Activated CD4-positive, alpha-beta T cell treated with anti-CD3 and anti-CD28 coated beads for 48 hours (primary cell): Measurements from ENCODE around the gene VPS54.
"Not testable (repeated sequence)": the region's sequence is repeated elsewhere in the genome, so short reads cannot be mapped to it uniquely, and the experiment has no call there.

Experiments
- DNase-seq: peaks from one replicate; pipeline ENCODE4 v3.0.0-alpha.2; 2020

VPS54 gene

DNA sequence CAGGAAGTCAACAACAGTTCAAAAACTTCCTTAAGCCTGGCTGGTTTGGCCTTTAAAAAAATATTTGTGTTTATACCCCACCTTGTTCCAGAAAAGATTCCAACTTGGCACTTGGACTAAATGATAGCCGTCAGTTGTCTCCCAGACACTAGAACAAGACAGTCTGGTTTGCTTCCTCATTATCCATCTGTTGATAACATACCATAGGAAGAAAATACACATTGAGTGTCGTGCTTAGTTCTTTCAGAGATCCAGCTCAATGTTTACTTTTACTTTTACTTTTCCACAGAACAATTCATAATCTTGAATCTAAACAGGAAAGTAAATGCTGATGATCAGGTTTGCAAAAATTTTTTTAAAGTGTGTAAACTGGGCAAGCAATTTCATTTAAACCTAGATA is 2.4 kb upstream of the VPS54 start:
- no peak for DNase-seq

DNA sequence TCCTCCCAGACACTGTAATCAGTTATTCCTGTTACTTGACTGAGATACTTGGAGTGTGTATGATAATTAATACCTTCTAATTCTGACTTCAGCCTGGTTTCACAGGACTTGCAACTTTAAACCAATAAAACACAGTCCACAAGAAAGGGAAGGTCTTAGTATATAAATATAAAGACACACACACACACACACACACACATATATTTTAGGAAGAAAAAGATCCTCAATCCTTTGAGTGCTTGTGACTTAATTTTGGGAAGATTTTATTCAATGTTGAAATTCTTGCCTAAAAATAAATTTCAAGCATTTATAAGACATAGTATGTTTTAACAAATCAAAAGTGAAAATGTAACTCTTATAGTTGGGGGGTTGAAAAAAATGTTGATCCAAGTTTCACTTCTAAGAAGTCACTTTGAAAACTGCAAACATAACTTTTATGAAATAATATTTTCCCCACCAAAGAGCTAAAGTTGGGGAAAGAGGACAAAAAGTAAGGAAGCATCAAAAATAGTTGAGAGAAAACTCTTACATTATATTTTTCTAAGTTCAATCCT is 824 bp upstream of the VPS54 start:
- DNase-seq = no peak

DNA sequence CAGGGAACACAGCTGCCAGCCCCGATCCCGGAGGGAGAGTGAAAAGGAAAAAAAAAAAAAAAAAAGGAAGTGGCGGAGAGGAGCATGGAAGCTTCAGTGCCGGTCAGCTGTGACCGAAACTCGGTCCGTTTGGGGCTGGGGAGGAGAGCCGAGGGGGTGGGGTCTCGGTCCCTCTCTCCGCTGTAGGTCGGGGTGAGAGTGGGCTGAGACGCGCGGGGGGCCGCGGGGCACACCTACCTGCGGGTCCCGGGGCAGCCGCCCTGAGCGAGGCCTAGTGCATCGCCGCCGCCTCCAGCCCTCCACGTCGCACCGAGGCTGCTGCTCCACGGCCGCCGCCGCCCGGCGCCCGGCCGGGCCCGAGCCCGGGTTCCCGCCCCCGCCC is 536 bp downstream of the VPS54 start:
- no peak for DNase-seq

DNA sequence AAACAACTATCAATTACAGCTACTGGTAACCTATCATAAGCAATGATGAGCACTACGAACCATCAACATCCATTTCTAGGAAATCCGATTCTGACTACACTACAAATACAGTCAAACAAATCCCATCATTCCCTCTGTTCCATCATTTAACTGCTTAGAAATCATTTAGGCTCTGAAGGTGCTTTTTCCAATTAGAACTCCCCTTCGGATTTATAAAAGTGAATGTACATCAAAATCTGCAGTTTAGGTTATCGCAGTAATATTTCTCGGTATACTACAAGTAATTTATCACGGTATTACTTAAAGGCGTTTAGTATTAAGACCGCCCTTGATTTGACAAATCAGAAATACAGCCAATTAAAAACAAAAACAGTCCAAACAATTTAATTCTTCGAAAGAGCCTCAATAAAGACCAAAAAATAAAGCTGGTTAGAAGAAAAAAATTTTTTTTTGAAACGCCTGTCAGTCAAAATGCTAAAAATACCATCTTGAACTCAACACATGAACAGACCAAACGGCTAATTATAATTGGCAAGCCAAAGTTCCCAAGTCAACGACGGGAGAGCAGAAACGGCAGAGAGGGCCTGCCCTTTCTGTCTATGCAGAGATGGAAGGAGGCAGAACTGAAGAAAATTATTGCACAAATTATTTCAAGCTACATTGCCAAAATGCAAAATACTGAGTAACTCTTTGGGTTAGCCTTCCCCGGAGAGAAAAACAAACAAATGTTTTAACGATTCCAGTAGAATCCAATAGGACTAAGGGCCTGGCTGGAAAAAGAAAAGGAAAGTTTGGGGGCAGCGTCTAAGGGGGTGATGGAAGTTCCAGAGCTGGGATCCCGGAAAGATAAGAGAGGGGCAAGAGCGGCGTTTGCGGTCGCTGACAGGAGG is 1.2 kb downstream of the VPS54 start:
- DNase-seq = no peak

DNA sequence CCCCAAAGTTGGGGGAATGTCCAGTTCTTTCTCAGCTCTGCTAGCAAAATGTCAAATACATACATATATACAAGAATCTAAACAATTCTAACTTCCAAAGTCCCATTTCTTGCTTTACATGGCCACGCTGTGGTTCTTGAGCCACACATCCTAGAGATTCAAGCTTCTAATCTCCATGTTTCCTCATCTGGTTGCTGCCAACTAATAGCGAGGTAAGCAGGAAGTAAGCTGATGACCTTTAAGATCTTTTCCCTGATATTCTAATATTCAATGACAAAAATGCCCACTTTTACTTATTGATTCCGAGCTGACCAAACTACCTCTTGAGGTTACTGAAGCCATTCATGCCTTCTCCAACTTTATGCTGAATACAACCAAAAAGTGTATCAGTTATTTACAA is 3.3 kb downstream of the VPS54 start:
- DNase-seq = no peak

DNA sequence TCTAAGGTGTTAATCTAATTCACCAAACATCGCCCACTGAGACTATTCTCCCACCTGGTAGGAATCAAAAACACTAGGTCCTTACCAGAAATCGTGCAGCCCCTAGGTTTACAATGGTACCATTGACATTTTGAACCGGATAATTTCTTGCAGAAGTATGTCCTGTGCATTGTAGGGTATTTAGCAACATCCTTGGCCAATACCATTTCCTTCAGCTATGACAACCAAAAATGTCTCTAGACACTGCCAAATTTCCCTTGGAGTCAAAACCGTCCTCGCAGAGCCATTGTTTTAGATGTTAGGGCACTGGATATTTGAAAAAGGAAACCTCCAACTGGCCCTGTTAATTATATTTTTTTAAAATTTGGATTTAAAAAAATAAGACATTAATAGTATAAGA is 3.8 kb downstream of the VPS54 start:
- no peak for DNase-seq

DNA sequence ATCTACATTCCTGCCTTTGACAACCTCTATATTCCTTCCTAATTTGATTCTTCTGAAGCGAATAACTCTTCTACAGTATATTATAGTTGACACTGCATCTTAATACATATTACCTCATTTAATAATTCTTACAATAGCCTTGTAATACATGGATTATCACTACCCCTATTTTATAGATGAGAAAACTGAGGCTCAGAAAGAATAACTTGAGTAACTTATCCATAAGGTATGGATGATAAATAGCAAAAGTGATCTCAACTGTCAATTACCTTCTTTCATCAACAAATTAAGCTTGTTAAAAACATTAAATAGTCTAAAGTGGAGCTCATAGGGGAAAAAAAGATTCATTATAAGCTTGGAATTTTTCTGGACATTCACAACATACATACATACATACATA is 4.6 kb downstream of the VPS54 start:
- DNase-seq = no peak

DNA sequence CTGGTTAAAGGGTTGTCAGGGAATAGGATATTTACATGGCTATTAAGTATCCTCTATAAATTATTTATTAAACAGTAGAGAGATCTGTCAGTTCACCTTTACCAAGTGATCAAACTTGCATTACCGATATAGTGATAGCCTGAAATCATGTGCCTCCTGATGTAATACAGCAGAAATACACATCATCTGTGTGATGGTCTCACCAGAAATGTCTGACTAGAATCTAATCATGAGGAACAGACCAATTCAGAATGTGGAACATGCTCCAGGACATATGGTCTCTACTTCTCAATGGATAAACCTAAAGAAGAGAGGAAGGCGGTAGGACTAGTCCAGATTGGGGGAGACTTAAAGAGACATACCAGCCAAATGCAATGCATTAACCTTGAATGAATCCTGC is 6.2 kb downstream of the VPS54 start:
- DNase-seq = no peak

DNA sequence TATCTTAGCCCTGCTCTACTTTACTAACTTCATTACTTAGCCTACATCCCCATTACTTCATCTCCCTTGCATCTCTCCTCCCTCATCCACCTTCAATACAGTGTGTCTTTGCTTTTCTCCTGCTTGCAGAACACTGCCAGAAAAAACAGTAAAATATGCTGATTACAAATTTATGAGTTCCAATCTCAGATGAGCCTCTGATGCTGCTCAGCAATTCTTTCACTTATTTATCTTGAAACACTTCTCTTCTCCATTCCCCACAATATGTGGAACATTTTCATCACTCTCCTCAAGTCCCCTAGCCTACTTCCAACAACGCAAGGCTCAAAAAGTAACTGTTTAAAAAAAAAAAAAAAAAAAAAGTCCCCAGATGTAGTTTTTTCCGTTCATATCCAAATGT is 7.1 kb downstream of the VPS54 start:
- DNase-seq = no peak

DNA sequence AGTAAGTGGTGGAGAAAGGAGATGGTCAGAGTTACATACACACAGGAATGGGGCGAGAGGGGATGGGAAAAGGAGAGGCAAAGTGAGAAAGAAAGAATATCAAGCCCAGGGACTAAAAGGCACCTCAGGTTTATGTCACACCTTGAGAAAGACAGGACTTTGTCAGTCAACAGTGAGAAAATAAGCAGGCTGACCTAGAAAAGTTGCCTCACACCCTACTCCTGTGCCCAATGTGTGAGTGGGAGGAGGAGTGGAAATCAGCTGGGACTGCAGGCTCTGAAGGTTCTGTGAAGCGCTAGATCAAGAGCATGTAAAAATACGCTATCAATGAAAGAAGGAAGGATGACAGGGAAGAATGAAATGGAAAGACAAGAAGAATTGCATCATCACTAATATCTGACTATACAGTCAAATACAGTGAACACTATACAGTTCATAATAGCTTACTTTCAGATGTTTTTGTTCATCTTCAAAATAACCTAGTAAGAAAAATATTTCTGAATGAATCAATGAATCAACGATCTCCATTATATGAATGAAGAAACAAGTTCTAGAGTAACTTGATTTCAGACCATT is 10.7 kb downstream of the VPS54 start:
- DNase-seq = no peak

DNA sequence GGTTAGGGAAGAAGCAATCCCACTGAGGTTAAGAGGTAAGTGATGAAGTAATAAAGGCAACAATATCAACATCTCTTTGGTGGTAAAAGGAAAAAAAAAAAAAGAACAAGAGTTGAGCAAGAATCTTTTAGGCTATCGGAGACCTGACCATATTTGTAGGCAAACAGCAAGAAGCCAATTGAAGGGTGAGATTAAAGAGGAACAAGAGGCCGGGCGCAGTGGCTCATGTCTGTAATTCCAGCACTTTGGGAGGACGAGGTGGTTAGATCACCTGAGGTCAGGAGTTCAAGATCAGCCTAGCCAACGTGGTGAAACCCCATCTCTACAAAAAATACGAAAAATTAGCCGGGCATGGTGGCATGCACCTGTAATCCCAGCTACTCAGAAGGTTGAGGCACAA is 11.3 kb downstream of the VPS54 start:
- DNase-seq = no peak

DNA sequence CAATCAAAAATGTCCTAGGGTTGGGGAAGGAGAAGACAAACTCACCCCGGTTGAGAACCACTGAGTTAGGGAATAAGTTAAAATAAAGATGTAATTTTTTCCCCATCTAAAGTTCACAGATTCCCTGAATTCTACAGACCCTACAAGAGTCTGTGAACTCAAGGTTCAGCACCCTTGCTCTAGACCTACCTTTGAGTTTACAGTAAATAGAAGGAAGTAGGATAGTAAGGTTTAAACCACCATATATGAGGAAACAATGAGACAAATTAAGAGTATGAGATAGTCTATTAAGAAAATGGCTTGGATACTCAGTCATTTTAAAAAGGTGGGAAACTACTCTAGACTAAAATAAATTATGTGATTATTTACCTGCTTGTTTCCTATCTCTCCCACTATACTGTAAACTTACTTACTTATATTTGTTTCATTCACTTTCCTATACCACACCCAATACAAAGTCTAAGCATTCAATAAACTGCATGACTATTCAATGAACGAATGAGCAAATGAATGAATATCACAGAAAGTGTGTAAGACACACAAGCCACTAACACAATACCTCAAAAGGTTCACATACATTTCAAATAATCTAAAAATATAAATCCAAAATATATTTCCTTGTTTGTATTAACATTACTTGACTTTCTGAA is 13.4 kb downstream of the VPS54 start:
- no peak for DNase-seq

DNA sequence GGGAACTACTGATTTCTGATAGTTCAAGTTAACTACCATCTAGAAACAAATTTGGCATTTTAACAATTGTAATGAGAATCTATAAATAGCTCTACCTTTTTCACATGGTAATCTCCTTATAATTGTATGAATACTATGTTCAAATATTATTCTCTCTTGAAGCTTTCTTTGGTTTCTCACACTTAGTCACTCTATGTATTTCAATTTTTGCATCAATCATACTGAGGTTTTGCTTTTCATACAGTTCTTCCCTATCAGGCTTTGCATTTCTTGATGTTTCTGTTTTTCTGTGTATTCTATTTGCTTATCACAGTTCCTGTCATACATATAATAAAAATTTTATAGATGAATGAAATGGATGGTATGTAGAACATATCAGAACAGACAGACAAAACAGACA is 16.0 kb downstream of the VPS54 start:
- no peak for DNase-seq

DNA sequence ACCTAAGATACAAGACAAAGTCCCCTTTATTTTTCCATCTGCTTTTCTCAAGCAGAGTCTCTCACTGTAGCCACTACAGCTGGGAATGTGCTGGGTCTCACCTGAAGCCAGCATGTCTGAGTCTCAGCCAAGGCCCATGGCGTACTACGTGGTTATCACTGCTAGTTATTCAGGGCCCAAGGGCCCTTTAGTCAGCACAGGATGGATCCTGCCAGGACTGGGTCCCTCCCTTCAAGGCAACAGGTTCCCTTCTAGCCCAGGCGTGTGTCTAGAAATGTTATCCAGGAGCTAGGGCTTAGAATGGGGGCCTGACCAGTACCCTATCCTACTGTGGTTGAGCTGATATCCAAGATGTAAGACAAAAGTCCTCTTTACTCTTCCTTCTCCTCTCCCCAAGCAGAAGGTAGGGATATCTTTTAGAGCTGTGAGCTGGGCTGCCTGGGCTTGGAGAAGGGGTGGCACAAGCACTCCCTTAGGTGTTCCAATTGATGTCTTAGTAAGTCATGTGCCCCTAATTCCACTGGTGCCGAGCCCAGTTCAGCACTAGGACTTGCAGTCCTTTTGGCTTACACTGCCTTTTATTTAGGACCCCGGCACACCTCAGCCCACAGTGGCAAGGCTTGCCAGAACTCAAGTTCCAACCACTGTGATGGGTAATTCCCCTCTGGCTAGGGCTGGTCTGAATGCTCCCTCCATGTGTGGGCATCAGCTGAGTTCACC is 17.7 kb downstream of the VPS54 start:
- DNase-seq = no peak

DNA sequence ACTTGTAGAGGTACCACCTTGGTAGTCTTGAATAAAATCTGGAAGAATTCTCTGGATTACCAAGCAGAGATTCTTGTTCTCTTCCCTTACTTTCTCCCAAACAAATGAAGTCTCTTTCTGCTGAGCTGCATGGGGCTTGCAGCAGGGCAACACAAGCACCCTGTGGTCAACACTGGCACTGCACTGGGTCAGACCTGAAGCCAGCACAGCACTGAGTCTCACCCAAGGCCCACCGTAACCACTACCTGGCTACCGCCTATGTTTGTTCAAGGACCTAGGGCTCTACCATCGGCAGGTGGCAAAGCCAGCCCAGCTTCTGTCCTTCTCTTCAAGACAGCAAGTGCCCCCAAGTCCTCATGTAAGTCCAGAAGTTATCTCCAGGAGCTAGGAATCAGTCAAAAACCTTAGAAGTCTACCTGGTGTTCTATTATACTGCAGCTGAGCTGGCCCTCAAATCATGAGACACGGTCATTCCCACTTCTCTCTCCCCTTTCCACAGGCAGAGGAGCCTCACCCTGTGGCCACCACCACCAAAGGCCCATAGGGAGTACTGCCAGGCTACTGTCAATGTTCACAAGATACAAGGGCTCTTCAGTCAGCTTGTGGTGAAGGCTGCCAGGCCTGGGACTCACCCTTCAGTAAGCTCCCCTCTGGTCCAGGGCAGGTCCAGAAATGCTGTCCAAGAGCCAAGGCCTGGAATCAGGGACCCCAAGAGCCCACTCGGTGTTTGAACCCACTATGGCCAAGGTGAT is 18.4 kb downstream of the VPS54 start:
- DNase-seq = no peak

DNA sequence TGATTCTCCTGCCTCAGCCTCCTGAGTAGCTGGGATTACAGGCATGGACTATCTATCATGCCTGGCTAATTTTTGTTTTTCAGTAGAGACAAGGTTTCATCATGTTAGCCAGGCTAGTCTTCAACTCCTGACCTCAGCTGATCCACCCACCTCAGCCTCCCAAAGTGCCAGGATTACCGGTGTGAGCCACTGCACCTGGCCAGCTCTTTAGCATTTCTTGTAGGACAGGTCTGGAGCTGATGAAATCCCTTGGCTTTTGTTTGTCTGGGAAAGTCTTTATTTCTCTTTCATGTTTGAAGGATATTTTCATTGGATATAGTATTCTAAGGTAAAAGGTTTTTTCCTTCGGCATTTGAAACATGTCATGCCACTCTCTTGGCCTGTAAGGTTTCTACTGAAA is 20.2 kb downstream of the VPS54 start:
- no peak for DNase-seq

DNA sequence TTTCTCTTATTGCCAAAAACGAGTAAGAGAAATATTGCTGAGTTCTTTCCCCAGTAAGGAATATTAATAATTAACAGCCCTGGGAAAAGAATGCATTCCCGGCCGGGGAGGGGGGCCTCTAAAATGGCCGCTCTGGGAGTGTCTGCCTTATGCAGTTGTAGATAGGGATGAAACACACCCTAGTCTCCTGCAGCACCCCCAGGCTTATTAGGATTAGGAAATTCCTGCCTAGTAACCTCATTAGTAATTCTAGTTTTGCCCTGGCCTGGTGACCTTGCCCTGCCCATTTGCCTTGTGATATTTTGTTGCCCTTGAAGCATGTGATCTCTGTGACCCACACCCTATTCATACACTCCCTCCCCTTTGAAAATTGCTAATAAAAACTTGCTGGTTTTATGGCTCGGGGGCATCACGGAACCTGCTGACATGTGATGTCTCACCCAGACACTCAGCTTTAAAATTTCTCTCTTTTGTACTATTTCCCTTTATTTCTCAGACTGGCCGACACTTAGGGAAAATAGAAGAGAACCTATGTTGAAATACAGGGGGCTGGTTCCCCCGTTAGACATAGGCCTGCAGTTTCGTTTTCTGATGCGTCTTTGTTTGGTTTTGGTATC is 22.5 kb downstream of the VPS54 start:
- not testable (repeated sequence) for DNase-seq

DNA sequence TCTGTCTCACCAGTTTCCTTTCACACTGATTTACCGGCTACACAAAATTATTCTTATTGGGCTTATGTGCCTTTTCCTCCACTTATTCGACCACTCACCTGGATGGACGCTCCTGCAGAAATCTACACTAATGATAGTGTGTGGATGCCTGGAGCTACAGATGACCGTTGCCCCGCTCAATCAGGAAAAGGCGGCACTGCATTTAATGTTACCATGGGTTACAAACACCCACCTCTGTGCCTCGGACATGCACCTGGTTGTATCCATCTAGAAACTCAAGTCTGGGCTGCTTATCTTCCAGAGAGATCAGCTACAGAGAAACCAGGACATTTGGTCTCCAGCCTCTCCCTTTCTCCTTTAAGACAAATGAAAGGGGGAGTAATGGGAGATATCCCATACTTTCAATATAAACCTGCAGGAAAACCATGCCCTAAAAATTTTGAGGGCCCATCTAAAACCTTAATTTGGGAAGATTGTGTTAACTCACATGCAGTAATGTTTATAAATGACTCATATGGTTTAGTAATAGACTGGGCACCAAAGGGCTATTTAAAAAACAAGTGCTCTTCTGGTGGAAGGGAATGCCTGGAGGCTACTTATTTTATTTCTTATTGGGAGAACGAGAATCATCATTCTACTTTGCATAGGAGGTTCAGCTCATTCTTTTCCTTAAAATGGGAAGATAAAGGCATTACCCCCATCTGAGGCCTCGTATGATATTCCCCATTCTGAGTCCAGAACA is 24.7 kb downstream of the VPS54 start:
- DNase-seq = not testable (repeated sequence)

DNA sequence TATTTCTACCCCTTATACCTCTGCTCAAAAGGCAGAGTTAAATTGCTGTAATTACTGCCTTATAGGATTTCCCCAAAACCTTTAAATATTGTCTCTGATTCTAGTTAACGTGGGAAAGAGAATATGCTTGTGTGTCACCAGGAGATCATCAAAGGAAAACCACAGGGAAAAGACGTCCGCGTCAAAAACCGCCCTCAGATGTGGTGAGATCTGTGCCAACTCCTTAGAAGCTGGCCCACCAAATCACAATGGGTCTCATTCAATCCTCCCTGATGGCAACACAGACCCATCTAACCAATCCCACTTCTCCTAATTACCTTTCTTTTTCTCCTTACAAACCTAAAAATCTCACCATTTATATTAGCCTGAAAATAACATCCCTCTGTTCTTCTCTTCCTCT is 25.4 kb downstream of the VPS54 start:
- DNase-seq = no peak

DNA sequence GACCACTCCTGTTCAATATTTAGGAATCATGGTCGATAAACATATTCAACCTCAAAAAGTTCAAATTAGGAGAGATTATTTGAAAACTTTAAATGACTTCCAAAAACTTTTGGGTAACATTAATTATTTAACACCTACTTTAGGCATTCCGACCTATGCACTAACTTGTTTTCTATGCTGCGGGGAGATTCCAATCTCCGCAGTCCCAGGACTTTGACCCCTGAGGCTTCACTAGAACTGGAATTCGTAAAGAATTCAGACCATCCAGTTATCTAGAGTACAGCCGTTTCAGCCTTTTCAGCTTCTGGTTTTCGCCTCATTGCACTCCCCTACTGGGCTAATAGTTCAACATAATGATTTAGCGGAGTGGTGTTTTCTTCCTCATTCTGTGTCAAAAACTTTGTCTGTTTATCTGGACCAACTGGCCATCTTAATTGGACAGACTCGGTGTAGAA is 26.1 kb downstream of the VPS54 start:
- not testable (repeated sequence) for DNase-seq

DNA sequence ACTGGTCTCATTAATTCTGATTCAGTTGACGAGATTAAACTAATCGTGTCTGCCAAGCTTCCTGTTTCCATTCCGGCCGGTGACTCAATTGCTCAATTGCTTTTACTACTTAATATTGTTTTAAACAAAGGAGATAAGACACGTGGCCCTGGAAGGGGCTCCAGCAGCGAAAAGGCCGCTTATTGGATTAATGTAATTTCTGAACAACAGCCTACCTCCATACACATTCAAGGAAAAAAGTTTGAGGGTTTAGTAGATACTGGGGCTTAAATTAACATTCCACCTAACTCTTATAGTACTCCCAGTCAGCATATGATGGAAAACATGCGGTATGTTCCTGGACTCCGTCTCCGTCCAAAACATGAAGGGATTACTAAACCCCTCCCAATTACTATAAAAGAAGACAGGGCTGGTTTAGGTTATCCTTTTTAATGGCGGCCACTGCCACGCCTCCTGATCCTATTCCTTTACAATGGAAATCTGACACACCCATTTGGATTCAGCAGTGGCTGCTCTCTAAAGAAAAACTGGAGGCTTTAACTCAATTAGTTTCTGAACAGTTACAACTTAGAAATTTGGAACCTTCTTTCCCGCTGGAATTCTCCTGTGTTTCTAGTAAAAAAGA is 27.1 kb downstream of the VPS54 start:
- no peak for DNase-seq
